HG02981 (cell line): ENCODE data around the gene THBS2.
"Not testable (repeated sequence)": the region's sequence is repeated elsewhere in the genome, so short reads cannot be mapped to it uniquely, and the experiment has no call there.

Source experiments
- ATAC-seq: cut with Tn5 transposase; IDR thresholded peaks from one replicate; pipeline ENCODE4 v1.9.1; 2021; ENCODE audit warnings: mild to moderate bottlenecking, moderate library complexity; ENCODE audit not compliant: unreplicated experiment

The THBS2 gene

DNA sequence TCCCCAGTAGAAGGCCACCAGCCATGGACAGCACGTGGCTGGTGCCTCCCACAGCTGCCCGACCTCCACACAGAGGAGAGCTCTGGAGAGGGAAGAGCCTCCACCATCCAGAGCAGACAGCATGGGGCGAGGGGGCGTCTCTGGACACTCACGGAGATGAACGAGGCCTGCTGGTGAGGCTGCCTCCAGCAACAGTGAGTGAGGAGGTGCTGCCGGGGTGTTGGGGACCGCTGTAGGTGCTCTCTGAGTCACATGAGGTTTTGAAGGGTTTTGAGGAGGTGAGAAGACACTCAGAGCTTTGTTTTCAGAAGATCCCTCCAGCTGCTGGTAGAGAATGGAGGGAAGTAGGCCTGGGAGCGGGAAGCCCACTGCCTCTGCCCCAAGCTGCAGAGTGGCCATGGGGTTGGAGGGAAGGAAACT, 65.6 kb downstream of the THBS2 start:
- no peak for ATAC-seq

DNA sequence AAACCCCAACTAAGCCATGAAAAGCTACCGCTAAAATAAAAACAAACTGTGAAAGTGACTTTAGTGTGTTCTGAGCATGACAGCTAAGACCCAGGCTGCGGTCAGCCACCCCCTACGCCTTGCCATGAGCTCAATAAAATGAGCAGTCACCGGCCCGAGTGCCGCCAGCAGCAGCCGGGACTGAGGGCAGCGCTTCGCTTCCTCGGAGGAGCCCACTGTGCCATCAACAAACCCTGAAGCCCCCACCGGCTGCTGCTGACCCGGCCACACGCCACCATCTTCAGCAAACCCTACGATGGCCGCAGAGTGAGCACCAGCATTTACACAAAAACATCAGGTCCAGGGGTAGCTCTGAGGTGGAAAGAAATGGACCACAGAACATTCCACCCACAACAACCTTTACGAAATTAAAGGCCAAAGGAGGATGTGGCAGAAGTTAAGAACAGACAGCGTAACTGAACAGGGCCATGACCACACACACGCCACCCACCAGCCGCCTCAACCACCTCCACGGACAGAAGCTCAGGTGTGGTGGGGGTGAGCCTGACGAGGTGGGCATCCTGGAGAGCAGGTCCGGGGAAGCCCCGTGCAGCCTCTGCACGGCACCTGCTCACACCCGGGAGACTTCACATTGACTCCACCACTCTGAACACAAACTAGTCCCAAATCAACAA, 67.0 kb downstream of the THBS2 start:
- ATAC-seq: no peak

DNA sequence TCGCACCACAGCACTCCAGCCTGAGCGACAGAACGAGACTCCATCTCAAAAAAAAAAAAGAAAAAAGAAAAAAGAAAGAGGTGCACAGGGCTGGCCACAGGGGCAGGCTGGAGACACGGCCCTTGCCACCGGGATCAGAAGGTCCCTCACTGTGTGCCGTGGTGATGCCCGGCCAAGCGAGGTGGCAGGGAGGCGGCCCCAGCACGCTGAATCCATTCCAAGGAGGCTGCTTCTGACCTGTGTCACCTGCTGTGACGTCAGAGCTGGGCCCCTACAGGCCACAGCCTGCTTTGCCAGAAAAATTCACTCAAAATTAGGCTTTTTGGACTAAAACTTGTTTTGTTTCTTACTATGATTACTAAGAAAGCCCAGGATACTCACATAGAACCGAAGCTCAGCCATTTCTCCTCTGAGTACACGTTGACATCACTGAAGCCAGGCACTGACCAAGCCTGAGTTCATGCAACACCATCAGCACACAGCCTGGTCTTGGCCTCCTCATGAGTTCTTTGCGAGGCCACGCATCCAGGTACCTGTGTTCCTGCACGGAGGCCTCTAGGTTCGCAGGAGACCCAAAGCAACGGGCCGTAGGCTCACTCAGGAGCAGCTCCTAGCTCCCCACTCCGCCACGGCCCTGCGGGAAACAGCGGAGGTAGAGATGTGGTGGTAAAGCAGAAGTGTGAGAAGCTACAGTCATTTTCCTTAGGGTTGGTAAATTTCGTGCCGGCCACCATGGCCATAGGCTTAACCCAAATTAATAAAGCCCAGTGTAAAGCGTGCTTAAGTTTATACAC, 67.8 kb downstream of the THBS2 start:
- no peak for ATAC-seq

DNA sequence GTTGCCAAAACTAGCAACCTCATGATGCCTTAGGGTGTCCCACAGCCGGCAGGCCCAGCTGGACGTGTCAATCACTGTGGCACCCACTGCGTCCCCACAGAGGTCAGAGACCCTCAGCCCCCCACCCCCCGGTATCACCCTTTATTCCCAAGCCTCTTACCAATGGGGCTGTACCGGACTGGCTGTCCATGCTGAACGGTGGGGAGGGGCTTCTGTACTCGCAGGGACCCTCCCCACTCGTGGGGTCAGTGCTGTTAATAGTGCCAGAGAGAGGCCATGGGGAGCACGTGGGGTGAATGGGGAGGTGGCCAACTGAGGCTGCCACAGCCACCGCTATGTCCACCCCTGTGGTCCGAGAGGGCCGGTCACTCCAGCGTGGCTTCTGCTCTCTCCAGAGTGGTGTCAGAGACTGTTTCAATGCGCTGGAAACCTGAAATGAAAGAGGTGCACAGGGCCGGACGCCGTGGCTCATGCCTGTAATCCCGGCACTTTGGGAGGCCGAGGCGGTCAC, 68.6 kb downstream of the THBS2 start:
- ATAC-seq: no peak

GRCh38 chr6:169184419-169184818, 69.2 kb downstream of the THBS2 start:
- ATAC-seq: no peak

- ATAC-seq: no peak
These were observed 70.4 kb downstream of the THBS2 start for GRCh38 chr6:169183233-169183632.

GRCh38 chr6:169179831-169180230, 73.8 kb downstream of the THBS2 start:
- ATAC-seq: not testable (repeated sequence)

DNA sequence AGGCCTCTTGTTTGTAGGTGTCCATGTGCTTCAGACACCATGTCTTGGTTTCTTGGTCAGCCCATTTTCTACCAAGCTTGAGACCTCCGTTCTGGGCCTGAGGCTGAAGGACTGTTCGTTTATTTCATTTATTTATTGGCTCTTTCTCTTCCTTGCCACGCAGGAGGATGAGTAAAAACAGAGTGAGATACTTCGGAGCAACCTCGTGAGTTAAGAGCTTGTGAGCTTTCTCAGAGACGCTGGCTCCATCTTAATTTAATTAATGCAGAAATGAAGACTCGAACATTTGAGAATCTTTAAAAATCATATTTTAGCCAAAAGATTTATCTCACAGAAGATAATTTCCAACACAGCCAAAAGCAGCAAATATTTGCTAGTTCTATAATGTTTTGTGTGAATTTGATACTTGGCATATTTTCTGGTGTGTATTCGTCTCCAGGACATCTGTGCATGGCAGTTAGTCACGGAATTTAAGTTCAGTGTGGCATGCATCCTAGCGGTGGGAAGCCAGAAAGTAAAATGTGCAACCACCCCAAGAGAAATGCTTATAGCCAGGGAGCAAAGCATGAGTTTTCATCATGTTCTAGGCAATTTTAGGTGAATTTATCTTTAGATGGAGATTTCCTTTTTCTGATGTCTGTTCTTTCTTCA, 76.0 kb downstream of the THBS2 start:
- ATAC-seq: no peak

DNA sequence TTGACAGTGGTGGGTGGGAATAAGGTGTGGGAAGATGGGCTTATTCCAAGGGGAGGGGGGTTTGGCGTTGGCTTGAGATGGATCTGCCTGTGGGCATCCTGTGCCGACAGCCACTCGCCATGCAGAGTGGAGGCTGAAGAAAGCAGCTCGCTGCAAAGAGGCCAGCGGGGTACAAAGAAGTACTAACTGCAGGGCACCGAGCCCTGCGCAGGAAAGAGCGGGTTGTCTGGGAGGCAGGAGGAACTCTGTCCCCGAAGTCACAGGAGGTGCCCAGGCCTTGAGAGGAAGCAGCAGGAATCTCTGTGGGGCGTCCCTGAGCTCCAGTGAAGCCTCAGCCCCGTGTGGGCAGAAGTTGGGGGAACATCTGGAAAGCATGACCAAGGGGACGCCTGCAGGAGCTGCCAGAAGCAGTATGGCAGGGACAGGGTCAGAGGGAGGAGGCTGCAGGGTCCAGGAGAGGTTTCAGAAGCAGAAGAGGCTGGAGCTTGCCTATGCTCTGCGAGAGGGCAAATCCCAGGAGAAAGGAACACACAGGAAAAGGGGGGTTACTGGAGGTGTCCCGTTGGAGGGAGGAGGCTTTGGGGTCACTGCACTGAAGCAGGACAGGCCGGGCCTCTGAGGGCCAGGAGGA, 77.2 kb downstream of the THBS2 start:
- no peak for ATAC-seq

DNA sequence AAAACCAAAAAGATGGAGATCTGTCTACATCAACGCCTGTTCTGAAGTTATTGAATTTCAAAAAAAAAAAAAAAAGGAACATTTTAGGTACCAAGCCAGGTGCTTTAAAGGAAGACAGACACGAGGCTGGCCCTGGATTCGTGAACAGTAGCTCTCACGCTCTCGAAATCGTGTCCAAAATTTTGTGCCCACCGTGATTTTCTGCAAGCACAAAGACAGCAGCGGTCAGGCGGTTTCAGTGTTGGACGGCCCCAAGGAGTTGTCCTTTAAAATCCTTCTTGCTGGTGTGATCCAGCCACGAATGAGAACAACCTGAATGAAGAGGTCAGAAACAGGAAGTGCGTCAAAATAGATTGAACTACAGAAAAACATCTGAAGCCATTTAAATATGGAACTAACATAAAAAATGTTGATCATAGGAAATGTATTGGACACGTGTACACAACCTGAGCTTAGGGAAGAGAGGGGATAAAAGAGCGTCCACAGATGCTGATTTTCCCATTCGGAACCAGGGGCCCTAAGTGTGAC, 78.2 kb downstream of the THBS2 start:
- no peak for ATAC-seq

- no peak for ATAC-seq
These were observed 78.9 kb downstream of the THBS2 start for GRCh38 chr6:169174516-169175359.

- no peak for ATAC-seq
These were observed 79.9 kb downstream of the THBS2 start for GRCh38 chr6:169173532-169174268.

DNA sequence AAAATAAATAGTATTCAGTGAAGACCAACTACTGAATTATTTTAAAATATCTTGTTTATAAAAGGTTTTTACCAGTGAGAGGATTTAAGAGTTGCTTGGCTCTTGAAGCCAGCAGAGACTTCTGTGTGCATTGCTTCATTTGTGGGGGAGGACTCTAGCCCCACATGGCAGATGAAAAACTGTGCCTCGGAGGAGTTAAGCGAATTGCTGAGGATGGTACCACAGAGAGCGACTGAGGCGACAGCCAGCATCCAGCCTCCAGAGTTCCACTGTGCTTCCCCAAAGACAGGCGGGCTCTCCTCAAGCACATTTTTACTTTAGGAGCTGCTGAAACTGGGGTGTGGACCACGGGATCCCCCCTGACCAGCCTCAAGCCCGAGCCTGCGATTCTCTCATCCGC, 80.7 kb downstream of the THBS2 start:
- ATAC-seq: no peak

- ATAC-seq: no peak
These were observed 81.2 kb downstream of the THBS2 start for GRCh38 chr6:169172456-169172855.

- ATAC-seq: no peak
These were observed 81.7 kb downstream of the THBS2 start for GRCh38 chr6:169171951-169172350.

DNA sequence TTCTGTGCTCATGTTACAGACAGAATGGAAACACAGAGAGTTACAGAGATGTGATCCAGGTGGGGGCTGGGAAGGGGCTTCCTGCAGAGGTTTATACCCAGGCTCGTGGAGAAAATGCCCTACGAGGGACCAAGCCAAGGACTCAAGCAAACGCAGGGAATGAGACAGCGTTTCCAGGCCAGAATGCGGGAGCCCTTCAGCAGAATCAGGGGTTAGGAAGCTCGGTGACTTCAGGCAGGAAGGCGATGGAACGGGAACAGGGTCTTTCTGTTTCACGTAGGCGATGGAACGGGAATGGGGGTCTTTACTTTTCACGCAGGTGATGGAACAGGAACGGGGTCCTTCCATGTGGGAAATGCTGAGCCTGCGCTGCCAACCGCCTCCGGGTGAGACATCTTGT, 82.6 kb downstream of the THBS2 start:
- no peak for ATAC-seq

- ATAC-seq: no peak
These were observed 83.1 kb downstream of the THBS2 start for GRCh38 chr6:169170583-169170955.

GRCh38 chr6:169169941-169170582, 83.6 kb downstream of the THBS2 start:
- ATAC-seq: no peak

DNA sequence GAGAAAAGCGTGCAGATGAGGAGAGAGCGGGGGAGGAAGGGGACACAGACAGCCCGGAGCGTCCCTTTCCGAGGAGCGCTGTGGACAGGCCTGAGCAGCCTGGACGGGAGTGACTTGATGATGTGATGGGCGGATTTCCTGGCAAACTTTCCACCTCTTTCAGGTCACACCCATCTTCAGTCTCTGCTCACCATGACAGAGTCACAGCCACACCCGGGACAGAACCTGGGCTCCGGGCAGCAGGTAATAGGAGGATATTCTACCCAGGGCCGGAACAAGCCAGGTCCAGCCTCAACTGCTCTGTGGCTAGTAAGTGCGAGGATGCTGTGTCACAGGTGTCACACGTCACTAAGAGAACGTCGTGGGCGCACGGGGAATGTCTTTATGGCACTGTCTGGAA, 84.3 kb downstream of the THBS2 start:
- no peak for ATAC-seq
